ENCODE results near the gene AHNAK2.

DNA sequence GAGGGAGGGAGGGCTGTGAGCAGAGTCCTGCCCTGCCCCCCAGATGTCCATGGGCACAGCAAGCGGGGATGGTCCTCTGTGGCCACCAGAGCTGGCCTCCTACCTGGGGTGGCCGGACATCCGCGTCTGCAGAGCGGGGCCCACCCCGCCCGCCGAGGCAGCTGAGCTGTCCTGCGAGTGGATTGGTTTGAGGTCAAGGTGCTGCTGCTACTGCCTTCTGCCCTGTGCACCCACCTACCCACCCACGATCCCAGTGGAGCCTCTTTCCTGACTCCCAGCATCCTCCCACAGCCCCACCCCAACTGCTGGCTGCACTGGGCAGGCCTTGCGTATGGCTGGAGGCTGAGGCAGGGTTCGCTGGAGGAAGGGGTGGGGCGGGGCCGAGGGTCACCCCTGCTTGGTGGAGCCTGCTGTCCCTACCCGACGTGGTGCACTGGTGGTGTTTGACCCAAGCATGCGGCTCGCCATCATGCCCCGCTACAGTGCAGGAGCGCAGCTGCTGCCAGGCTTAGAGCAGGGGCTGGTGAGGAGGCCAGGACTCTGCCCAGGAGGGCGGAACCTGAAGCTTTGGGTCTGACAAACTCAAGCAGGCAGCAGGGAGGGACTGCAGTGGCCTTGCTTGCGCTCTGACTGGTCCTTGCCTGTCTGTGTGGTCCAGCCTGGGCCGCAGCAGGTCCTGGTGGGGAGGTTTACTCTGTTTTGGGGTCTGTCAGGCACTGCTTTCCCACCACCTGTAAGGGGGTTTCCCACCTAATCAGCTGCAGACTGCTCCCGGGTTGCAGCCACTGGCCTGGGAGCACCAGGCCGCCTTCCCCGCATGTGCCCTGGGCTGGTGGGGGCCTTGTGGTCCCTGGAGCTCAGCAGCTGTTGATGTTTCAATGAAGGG, 89.4 kb downstream of the AHNAK2 start:
- TF ChIP-seq, protein P1, sequence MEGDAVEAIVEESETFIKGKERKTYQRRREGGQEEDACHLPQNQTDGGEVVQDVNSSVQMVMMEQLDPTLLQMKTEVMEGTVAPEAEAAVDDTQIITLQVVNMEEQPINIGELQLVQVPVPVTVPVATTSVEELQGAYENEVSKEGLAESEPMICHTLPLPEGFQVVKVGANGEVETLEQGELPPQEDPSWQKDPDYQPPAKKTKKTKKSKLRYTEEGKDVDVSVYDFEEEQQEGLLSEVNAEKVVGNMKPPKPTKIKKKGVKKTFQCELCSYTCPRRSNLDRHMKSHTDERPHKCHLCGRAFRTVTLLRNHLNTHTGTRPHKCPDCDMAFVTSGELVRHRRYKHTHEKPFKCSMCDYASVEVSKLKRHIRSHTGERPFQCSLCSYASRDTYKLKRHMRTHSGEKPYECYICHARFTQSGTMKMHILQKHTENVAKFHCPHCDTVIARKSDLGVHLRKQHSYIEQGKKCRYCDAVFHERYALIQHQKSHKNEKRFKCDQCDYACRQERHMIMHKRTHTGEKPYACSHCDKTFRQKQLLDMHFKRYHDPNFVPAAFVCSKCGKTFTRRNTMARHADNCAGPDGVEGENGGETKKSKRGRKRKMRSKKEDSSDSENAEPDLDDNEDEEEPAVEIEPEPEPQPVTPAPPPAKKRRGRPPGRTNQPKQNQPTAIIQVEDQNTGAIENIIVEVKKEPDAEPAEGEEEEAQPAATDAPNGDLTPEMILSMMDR (IDR thresholded peaks at IDR 0.05) = no peak
- TF ChIP-seq POLR2A (IDR thresholded peaks at IDR 0.05) = no peak
